GM23338 (cell line): ENCODE measurements around the gene NT5C3B. TPM values are rescaled to one million over a fixed set of nuclear protein-coding genes. Genes with fewer than 3 reads are reported as not detected.

Experiments
- ATAC-seq: fragments of 200-7000 bp; cut with Tn5 transposase; 3 replicates; pipeline ENCODE4 v1.9.1; 2020
- DNase-seq: peaks from one replicate; pipeline ENCODE4 v3.0.0-alpha.2; 2015; ENCODE audit warnings: low spot score
- H2AFZ ChIP-seq: fragments of 200-600 bp; sonication (generic); 2 replicates; pipeline ENCODE4 v1.8.0; 2016; ENCODE audit warnings: antibody characterized with exemption, mild to moderate bottlenecking, moderate library complexity
- H3F3A ChIP-seq: fragments of 200-600 bp; sonication (generic); replicated peaks from 2 replicates; pipeline ENCODE4 v1.8.0; 2017; ENCODE audit warnings: antibody characterized with exemption, mixed run types, low read depth
- H3K27ac ChIP-seq: fragments of 200-600 bp; sonication (generic); 2 replicates; pipeline ENCODE4 v1.6.1; 2016; ENCODE audit warnings: low read depth
- H3K27me3 ChIP-seq: fragments of 200-600 bp; sonication (generic); 2 replicates; pipeline ENCODE4 v1.8.0; 2016; ENCODE audit warnings: mild to moderate bottlenecking, mixed run types, moderate library complexity; ENCODE audit not compliant: insufficient read depth
- H3K36me3 ChIP-seq: fragments of 200-600 bp; sonication (generic); 2 replicates; pipeline ENCODE4 v1.8.0; 2016; ENCODE audit warnings: mild to moderate bottlenecking; ENCODE audit not compliant: insufficient read depth
- H3K4me1 ChIP-seq: fragments of 200-600 bp; sonication (generic); 2 replicates; pipeline ENCODE4 v1.8.0; 2016; ENCODE audit warnings: mild to moderate bottlenecking, moderate library complexity; ENCODE audit not compliant: insufficient read depth
- H3K4me2 ChIP-seq: fragments of 200-600 bp; sonication (generic); 2 replicates; pipeline ENCODE4 v1.7.1; 2017; ENCODE audit warnings: mixed run types
- H3K4me3 ChIP-seq: fragments of 200-600 bp; sonication (generic); 2 replicates; pipeline ENCODE4 v1.6.1; 2016; ENCODE audit warnings: mixed run types
- H3K79me2 ChIP-seq: fragments of 200-600 bp; sonication (generic); replicated peaks from 2 replicates; pipeline ENCODE4 v1.8.0; 2017; ENCODE audit warnings: mild to moderate bottlenecking; ENCODE audit not compliant: insufficient read depth
- H3K9me2 ChIP-seq: fragments of 200-600 bp; sonication (generic); 2 replicates; pipeline ENCODE4 v1.8.0; 2017; ENCODE audit not compliant: insufficient read depth
- H4K20me1 ChIP-seq: fragments of 200-600 bp; sonication (generic); replicated peaks from 2 replicates; pipeline ENCODE4 v1.8.0; 2017; ENCODE audit warnings: mild to moderate bottlenecking; ENCODE audit not compliant: insufficient read depth
- H3K27ac Mint-ChIP-seq: 2 replicates; pipeline ENCODE4 v1.8.0; 2020; ENCODE audit warnings: inconsistent platforms, mild to moderate bottlenecking, moderate library complexity, mixed read lengths
- H3K27me3 Mint-ChIP-seq: 3 replicates; pipeline ENCODE4 v1.8.0; 2022; ENCODE audit warnings: low read depth, mild to moderate bottlenecking, moderate library complexity, mixed read lengths, inconsistent platforms; ENCODE audit not compliant: insufficient read depth, poor library complexity
- H3K36me3 Mint-ChIP-seq: 3 replicates; pipeline ENCODE4 v1.8.0; 2021; ENCODE audit warnings: low read depth, mild to moderate bottlenecking, inconsistent platforms, moderate library complexity, mixed read lengths
- H3K4me1 Mint-ChIP-seq: 3 replicates; pipeline ENCODE4 v1.8.0; 2020; ENCODE audit warnings: mild to moderate bottlenecking, inconsistent platforms, mixed read lengths
- H3K4me3 Mint-ChIP-seq: 3 replicates; pipeline ENCODE4 v1.8.0; 2021; ENCODE audit warnings: moderate library complexity, mild to moderate bottlenecking, inconsistent platforms, mixed read lengths
- H3K9me3 Mint-ChIP-seq: 3 replicates; pipeline ENCODE4 v1.8.0; 2020; ENCODE audit warnings: moderate library complexity, mild to moderate bottlenecking, inconsistent platforms, mixed read lengths
- CREB1 ChIP-seq: fragments of 250-450 bp; sonication (Bioruptor Pico); IDR thresholded peaks from 2 replicates; pipeline ENCODE4 v1.5.0; 2020; ENCODE audit warnings: low read depth, mild to moderate bottlenecking, moderate library complexity
- EZH2 ChIP-seq: fragments of 200-600 bp; sonication (generic); IDR thresholded peaks from one replicate; pipeline ENCODE4 v1.8.0; 2017; ENCODE audit warnings: antibody characterized with exemption, mild to moderate bottlenecking, low read depth; ENCODE audit not compliant: unreplicated experiment
- EZH2phosphoT487 ChIP-seq: fragments of 200-600 bp; sonication (generic); IDR thresholded peaks from one replicate; pipeline ENCODE4 v1.8.1; 2018; ENCODE audit warnings: antibody characterized with exemption; ENCODE audit not compliant: unreplicated experiment
- JUNB ChIP-seq: IDR thresholded peaks from one replicate; pipeline ENCODE4 v1.6.1; 2016; ENCODE audit warnings: antibody characterized with exemption; ENCODE audit not compliant: unreplicated experiment
- NANOG ChIP-seq: IDR thresholded peaks from 2 replicates; pipeline ENCODE4 v1.6.1; 2016; ENCODE audit warnings: antibody characterized with exemption, borderline replicate concordance
- POLR2AphosphoS5 ChIP-seq: IDR thresholded peaks from 2 replicates; pipeline ENCODE4 v1.6.1; 2016; ENCODE audit warnings: antibody characterized with exemption, low read depth
- REST ChIP-seq: IDR thresholded peaks from one replicate; pipeline ENCODE4 v1.6.1; 2018; ENCODE audit warnings: antibody characterized with exemption; ENCODE audit not compliant: unreplicated experiment
- STAT1 ChIP-seq: IDR thresholded peaks from one replicate; pipeline ENCODE4 v1.6.1; 2016; ENCODE audit warnings: antibody characterized with exemption; ENCODE audit not compliant: unreplicated experiment
- ZNF114 ChIP-seq: fragments of 250-450 bp; sonication (Bioruptor Pico); IDR thresholded peaks from 2 replicates; pipeline ENCODE4 v1.5.0; 2020; ENCODE audit warnings: mild to moderate bottlenecking, moderate library complexity
- ZNF331 ChIP-seq: fragments of 250-450 bp; sonication (Bioruptor Pico); IDR thresholded peaks from 2 replicates; pipeline ENCODE4 v1.5.0; 2020; ENCODE audit warnings: low read depth, mild to moderate bottlenecking, moderate library complexity
- polyA plus RNA-seq: library from polyadenylated mRNA; unstranded; fragments of >200 nt; fragmentation: Nextera tagmentation; extraction: Ambion mirVana; gene quantifications from 2 replicates; pipeline ENCODE4 v1.2.1, GENCODE V29; 2016
- total RNA-seq: library from RNA; depleted of rRNA; stranded (reverse); fragments of >200 nt; shearing (Covaris generic); gene quantifications from 2 replicates; pipeline ENCODE4 v1.2.3, GENCODE V29; 2014
- TF ChIP-seq, protein P1 (sequence below): fragments of 250-450 bp; sonication (Bioruptor Pico); IDR thresholded peaks from 2 replicates; pipeline ENCODE4 v1.5.0; 2020; ENCODE audit warnings: mild to moderate bottlenecking, moderate library complexity
- TF ChIP-seq, protein P2 (sequence below), 2 experiments: fragments of 200-600 bp in 1 of 2; sonication (generic) in 1 of 2; conservative IDR thresholded peaks; 2 replicates each; pipeline versions ENCODE4 v1.5.1 to v1.6.1; 2016 to 2017; ENCODE audit warnings: antibody characterized with exemption in 2 of 2, low read depth in 2 of 2, mild to moderate bottlenecking in 2 of 2, moderate library complexity in 1 of 2
- TF ChIP-seq, protein P3 (sequence below): IDR thresholded peaks from 2 replicates; pipeline ENCODE4 v1.6.1; 2016; ENCODE audit warnings: antibody characterized with exemption

The NT5C3B gene
- total and polyA plus RNA-seq, 2 experiments from 2014 or later = 58.2 to 78.3 TPM

- H4K20me1 ChIP-seq = peaks cover 9% of the 10 kb centered on the region; the same call in 1 of the 2 replicates
- no peak for TF ChIP-seq EZH2phosphoT487
- TF ChIP-seq JUNB = no peak
- TF ChIP-seq, protein P1, sequence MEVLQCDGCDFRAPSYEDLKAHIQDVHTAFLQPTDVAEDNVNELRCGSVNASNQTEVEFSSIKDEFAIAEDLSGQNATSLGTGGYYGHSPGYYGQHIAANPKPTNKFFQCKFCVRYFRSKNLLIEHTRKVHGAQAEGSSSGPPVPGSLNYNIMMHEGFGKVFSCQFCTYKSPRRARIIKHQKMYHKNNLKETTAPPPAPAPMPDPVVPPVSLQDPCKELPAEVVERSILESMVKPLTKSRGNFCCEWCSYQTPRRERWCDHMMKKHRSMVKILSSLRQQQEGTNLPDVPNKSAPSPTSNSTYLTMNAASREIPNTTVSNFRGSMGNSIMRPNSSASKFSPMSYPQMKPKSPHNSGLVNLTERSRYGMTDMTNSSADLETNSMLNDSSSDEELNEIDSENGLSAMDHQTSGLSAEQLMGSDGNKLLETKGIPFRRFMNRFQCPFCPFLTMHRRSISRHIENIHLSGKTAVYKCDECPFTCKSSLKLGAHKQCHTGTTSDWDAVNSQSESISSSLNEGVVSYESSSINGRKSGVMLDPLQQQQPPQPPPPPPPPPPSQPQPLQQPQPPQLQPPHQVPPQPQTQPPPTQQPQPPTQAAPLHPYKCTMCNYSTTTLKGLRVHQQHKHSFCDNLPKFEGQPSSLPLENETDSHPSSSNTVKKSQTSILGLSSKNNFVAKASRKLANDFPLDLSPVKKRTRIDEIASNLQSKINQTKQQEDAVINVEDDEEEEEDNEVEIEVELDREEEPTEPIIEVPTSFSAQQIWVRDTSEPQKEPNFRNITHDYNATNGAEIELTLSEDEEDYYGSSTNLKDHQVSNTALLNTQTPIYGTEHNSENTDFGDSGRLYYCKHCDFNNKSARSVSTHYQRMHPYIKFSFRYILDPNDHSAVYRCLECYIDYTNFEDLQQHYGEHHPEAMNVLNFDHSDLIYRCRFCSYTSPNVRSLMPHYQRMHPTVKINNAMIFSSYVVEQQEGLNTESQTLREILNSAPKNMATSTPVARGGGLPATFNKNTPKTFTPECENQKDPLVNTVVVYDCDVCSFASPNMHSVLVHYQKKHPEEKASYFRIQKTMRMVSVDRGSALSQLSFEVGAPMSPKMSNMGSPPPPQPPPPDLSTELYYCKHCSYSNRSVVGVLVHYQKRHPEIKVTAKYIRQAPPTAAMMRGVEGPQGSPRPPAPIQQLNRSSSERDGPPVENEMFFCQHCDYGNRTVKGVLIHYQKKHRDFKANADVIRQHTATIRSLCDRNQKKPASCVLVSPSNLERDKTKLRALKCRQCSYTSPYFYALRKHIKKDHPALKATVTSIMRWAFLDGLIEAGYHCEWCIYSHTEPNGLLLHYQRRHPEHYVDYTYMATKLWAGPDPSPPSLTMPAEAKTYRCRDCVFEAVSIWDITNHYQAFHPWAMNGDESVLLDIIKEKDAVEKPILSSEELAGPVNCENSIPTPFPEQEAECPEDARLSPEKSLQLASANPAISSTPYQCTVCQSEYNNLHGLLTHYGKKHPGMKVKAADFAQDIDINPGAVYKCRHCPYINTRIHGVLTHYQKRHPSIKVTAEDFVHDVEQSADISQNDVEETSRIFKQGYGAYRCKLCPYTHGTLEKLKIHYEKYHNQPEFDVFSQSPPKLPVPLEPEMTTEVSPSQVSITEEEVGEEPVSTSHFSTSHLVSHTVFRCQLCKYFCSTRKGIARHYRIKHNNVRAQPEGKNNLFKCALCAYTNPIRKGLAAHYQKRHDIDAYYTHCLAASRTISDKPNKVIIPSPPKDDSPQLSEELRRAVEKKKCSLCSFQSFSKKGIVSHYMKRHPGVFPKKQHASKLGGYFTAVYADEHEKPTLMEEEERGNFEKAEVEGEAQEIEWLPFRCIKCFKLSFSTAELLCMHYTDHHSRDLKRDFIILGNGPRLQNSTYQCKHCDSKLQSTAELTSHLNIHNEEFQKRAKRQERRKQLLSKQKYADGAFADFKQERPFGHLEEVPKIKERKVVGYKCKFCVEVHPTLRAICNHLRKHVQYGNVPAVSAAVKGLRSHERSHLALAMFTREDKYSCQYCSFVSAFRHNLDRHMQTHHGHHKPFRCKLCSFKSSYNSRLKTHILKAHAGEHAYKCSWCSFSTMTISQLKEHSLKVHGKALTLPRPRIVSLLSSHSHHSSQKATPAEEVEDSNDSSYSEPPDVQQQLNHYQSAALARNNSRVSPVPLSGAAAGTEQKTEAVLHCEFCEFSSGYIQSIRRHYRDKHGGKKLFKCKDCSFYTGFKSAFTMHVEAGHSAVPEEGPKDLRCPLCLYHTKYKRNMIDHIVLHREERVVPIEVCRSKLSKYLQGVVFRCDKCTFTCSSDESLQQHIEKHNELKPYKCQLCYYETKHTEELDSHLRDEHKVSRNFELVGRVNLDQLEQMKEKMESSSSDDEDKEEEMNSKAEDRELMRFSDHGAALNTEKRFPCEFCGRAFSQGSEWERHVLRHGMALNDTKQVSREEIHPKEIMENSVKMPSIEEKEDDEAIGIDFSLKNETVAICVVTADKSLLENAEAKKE (CRISPR knock-in tag) = no peak
- no peak for TF ChIP-seq NANOG
- no peak for TF ChIP-seq STAT1
- no peak for TF ChIP-seq REST
- TF ChIP-seq POLR2AphosphoS5 = no peak
- TF ChIP-seq, protein P2, sequence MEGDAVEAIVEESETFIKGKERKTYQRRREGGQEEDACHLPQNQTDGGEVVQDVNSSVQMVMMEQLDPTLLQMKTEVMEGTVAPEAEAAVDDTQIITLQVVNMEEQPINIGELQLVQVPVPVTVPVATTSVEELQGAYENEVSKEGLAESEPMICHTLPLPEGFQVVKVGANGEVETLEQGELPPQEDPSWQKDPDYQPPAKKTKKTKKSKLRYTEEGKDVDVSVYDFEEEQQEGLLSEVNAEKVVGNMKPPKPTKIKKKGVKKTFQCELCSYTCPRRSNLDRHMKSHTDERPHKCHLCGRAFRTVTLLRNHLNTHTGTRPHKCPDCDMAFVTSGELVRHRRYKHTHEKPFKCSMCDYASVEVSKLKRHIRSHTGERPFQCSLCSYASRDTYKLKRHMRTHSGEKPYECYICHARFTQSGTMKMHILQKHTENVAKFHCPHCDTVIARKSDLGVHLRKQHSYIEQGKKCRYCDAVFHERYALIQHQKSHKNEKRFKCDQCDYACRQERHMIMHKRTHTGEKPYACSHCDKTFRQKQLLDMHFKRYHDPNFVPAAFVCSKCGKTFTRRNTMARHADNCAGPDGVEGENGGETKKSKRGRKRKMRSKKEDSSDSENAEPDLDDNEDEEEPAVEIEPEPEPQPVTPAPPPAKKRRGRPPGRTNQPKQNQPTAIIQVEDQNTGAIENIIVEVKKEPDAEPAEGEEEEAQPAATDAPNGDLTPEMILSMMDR (conservative IDR thresholded peaks at IDR 0.05; ENCODE audit: low read depth in 2 of 2) = no peak
- no peak for TF ChIP-seq CREB1 (CRISPR knock-in tag)
- TF ChIP-seq, protein P3, sequence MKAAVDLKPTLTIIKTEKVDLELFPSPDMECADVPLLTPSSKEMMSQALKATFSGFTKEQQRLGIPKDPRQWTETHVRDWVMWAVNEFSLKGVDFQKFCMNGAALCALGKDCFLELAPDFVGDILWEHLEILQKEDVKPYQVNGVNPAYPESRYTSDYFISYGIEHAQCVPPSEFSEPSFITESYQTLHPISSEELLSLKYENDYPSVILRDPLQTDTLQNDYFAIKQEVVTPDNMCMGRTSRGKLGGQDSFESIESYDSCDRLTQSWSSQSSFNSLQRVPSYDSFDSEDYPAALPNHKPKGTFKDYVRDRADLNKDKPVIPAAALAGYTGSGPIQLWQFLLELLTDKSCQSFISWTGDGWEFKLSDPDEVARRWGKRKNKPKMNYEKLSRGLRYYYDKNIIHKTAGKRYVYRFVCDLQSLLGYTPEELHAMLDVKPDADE = no peak
- no peak for TF ChIP-seq EZH2
- no peak for TF ChIP-seq ZNF114
- no peak for TF ChIP-seq ZNF331 (CRISPR knock-in tag)
- no peaks in the 10 kb centered on the region for H3K9me2 ChIP-seq
- Mint-ChIP-seq H3K4me1 (peaks cover 7% of the 10 kb centered on the region; the same call in 2 of the 3 replicates), H3K36me3 (peaks cover 11% of the 10 kb centered on the region), H3K4me3 (peak overlapping the region; percentile 89), H3K9me3 (no peaks in the 10 kb centered on the region), H3K27me3 (peaks cover 6% of the 10 kb centered on the region), H3K27ac (no peak overlapping the region)
- peak overlapping the region; percentile 95 for H2AFZ ChIP-seq
- peaks cover 12% of the 10 kb centered on the region for H3K79me2 ChIP-seq
- H3K4me1 ChIP-seq = peaks cover 7% of the 10 kb centered on the region
- no peaks in the 10 kb centered on the region; the same call in 1 of the 2 replicates for H3F3A ChIP-seq
- peak overlapping the region; percentile 90 for H3K4me2 ChIP-seq
- H3K27me3 ChIP-seq = peaks cover 5% of the 10 kb centered on the region; the same call in 1 of the 2 replicates
- no peak for ATAC-seq
- no peaks in the 10 kb centered on the region for H3K36me3 ChIP-seq
- no peak for DNase-seq
- H3K4me3 ChIP-seq = peak overlapping the region; percentile 94
- no peak overlapping the region for H3K27ac ChIP-seq
Observed at GRCh38 chr17:41836550-41837196, 641 bp upstream of the NT5C3B start.
